SW 1271 (cell line): ENCODE data around the gene SALL4.
A peak's percentile ranks its signal among the peaks of the same experiment; 100 is the strongest.
"Not testable (repeated sequence)": the region's sequence is repeated elsewhere in the genome, so short reads cannot be mapped to it uniquely, and the experiment has no call there.

Source experiments
- DNase-seq, 2 experiments: peaks; one replicate each; lab custom pipeline; 2025; lab: John Stamatoyannopoulos, UW

The SALL4 gene

GRCh38 chr20:51765381-51765780, 36.9 kb downstream of the SALL4 start:
- DNase-seq = not testable (repeated sequence)

GRCh38 chr20:51763965-51764602, 38.2 kb downstream of the SALL4 start:
- DNase-seq = peak in 1 of 2 experiments; percentile 12

- no peak for DNase-seq
These were observed 41.3 kb downstream of the SALL4 start for GRCh38 chr20:51760905-51761546.

GRCh38 chr20:51759769-51760510, 42.4 kb downstream of the SALL4 start:
- DNase-seq = no peak

- DNase-seq = no peak
These were observed 43.3 kb downstream of the SALL4 start for GRCh38 chr20:51758978-51759544.

- no peak for DNase-seq
These were observed 45.1 kb downstream of the SALL4 start for GRCh38 chr20:51757226-51757625.

- DNase-seq = no peak
These were observed 45.7 kb downstream of the SALL4 start for GRCh38 chr20:51756653-51757052.

- not testable (repeated sequence) for DNase-seq
These were observed 49.1 kb downstream of the SALL4 start for GRCh38 chr20:51753220-51753619.

GRCh38 chr20:51752343-51752951, 49.9 kb downstream of the SALL4 start:
- DNase-seq = peak; percentile 31 to 75

- DNase-seq = no peak
These were observed 51.4 kb downstream of the SALL4 start for GRCh38 chr20:51750770-51751388.

- DNase-seq = peak; percentile 70 to 79
These were observed 52.1 kb downstream of the SALL4 start for GRCh38 chr20:51750037-51750769.

GRCh38 chr20:51749674-51750036, 52.7 kb downstream of the SALL4 start:
- no peak for DNase-seq

GRCh38 chr20:51747182-51747911, 55.0 kb downstream of the SALL4 start:
- DNase-seq = no peak

- DNase-seq = no peak
These were observed 56.5 kb downstream of the SALL4 start for GRCh38 chr20:51745804-51746203.

- DNase-seq = no peak
These were observed 61.5 kb downstream of the SALL4 start for GRCh38 chr20:51740838-51741237.

GRCh38 chr20:51740308-51740707, 62.0 kb downstream of the SALL4 start:
- not testable (repeated sequence) for DNase-seq

GRCh38 chr20:51739722-51740249, 62.5 kb downstream of the SALL4 start:
- DNase-seq = no peak

GRCh38 chr20:51738877-51739447, 63.4 kb downstream of the SALL4 start:
- DNase-seq = no peak

GRCh38 chr20:51738261-51738660, 64.1 kb downstream of the SALL4 start:
- not testable (repeated sequence) for DNase-seq

GRCh38 chr20:51736947-51737346, 65.4 kb downstream of the SALL4 start:
- no peak for DNase-seq
